Stimulated activated CD8-positive, alpha-beta memory T cell treated with anti-CD3 and anti-CD28 coated beads, Interleukin-12 subunit alpha, Interleukin-12 subunit beta, amount 100 ng/mL, for 4 hours (primary cell): ENCODE measurements around the gene MGMT.

Experiments used
- DNase-seq: peaks from one replicate; pipeline ENCODE4 v3.0.0-alpha.2; 2020; ENCODE audit warnings: low read depth

The MGMT gene

DNA sequence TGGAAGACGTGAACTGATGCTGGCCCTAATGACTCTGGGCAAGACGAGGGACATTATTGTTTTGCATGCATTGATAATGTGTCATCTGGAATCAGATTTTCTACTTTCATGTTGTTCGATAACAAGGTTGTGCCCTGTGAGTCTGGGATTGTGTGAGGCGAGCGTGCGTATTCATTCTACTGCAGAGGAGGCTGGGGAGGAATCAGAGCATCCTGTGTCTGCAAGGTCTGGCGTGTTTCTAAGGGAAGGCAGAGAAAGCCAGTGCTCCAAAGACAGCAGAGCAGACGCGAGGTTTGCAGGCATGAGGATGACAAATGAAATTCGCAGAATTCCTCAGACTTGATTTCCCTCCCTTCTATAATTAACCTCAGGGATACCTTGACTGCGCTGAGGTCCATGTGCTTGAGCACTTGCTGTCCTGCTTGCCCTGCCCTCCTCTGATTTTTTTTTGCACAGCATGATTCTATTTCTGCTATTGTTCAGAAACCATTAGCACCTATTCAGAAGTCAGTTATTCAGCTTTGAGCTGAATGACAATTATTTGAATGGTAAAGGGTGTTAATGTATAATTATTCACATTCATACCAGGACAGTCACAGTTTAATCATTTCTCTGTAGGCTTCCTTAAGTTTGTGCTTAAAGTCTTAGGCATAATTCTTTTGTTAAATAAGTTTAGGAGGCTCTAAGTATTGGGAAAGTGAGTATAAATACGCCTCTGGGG is 263.4 kb downstream of the MGMT start:
- DNase-seq = no peak

DNA sequence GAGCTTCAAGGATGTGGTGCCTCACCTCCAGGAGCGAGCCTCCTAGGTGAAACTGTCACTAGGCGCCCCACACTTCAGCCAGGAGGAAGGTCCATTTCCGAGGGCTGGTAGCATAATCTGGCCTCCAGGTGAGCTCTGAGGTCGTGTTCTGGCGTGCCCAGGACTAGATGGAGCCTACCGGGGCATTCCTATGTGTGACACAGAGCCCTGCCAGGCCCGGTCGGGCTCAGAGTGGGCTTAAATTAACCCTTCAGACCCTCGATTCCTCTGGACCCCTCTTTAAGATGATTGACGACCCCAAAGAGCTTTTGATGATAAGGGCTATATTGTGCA is 263.9 kb downstream of the MGMT start:
- DNase-seq = no peak

DNA sequence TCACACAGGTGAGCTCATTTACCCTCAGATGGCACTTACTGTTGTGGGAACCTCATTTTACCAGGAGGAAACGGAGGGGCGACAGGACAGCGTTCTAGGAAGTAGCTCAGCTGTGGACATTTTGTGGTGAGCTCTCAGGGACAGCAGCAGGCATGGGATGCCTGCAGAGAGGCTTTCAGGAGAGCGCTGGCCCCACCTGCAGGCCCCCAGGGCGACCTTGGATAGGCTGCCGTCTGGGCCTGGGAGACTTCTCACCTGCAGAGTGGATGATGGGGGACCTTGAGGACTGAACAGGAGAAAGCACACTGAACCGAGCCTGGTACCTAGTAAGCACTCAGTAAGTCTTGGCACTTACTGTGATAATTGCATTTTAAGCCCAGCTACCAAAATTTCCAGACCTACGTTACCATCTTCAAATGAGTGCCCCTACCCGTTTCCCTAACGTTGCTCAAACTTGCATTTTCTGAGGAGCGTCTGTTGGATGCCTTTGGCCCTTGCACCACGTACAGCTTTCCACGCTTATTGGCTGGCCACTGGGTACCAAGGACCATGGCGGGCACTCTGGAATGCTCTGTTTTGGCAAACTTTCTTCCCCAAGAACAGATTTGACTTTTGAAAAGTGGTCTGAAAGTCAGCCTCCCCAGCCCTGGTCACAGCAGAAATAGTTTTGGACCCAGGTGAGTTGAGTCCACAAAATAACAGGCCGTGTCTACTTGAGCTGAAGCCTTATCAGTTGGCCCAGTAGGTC is 273.7 kb downstream of the MGMT start:
- DNase-seq = no peak

DNA sequence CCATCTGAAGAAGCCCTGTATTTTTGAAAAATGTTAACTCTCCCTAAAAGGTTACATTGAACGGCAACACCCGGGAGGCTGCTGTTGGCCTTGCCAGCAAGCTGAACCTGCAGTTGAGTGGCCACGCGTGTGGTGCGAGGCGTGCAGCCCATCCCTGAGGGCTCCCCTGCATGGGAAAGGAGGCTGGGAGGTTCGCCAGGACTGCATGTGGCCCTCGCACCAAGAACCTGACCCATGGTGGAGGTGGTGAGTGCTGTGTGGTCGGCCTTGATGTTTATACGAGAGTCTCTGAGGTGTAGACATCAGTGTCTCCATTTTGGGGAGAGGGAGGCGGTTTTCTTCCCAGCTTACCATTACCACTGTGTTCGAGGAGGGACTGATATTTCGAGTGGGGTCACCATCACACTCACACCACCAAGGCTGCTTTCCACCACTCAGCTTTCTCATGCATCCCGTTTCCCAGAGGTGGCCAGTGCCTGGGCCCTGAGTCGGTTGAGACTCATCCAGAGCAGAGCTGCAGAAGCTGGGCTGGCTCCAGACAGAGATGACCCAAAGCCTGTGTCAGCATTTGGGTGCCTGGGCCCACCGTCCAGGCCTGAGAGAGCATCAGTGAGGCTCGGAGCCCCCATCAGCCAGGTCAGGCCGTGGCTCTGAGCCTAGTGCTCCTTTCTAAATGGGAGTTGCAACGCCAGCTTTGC is 274.4 kb downstream of the MGMT start:
- no peak for DNase-seq

DNA sequence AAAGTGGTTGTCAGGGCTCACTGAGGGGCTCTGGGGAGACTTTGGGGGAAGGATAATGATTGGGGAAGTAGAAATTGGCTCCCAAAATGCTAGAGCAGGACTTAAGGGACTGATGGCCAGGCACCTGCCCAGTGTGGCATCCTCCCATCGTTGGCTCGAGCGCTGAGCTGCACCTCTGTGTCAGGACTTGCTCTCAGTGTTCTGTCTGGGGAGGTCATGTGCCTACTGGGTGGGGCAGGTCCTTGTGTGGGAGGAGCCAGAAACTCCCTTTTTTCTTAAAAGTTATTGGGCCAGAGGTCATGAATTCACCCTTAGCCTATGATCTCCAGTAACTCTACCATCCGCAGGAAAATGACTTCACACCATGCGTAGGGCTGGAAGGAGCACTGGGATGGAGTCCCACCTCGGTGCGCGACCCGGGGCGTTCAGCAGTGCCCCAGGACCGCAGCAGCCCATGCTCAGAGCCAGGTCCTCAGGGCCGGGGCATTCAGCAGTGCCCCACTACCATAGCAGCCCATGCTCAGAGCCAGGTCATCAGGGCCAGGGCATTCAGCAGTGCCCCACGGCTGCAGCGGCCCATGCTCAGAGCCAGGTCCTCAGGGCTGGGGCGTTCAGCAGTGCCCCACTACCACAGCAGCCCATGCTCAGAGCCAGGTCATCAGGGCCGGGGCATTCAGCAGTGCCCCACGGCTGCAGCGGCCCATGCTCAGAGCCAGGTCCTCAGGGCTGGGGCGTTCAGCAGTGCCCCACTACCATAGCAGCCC is 275.1 kb downstream of the MGMT start:
- no peak for DNase-seq

DNA sequence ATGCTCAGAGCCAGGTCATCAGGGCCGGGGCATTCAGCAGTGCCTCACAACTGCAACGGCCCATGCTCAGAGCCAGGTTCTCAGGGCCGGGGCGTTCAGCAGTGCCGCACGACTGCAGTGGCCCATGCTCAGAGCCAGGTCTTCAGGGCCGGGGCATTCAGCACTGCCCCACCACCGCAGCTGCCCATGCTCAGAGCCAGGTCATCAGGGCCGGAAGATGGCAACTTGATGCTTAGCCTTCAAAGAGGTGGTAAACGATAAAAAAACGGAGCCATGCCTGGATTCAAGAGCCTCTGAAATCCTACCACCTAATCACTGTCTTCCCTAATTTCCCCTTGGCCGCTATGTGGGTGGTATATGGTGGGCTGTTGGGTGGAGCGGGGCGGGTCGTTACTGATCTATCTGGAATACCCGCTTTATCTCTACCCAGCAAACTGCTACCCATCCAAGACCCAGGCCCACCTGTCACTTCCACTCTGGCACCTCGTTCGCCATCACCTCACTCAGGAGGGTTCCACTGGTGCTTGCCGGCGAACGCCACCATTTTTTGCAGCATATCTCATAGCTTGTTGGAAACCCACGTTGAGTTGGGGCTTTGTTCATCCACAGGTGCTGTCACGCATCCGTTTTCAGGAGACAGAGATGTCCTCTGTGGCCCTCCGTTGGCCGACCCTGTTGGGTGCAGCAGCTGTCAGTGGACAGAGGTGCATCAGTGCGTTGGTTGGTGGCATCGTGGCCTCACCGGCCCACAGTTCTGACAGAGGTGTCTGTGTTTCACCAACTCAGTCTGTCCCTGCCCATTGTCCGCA is 275.9 kb downstream of the MGMT start:
- no peak for DNase-seq

DNA sequence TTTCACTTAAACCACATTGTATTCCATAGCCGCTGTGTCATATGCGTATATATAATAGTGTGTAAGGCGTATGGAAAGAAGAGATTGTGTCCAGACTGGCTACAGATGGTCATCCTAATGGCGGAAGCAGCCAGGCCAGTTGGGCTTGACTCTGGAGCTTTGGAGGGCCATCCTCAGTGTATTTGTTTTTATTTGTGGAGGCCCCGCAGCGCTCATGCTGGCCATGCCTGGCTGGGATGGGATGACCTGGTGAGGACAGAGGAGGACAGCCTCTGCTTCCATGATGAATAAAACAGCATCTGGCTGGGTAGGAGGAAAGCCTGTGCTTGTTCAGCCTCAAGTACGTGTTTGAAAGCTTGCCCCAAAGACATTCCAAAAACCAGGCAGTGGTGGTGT is 276.7 kb downstream of the MGMT start:
- DNase-seq = no peak

DNA sequence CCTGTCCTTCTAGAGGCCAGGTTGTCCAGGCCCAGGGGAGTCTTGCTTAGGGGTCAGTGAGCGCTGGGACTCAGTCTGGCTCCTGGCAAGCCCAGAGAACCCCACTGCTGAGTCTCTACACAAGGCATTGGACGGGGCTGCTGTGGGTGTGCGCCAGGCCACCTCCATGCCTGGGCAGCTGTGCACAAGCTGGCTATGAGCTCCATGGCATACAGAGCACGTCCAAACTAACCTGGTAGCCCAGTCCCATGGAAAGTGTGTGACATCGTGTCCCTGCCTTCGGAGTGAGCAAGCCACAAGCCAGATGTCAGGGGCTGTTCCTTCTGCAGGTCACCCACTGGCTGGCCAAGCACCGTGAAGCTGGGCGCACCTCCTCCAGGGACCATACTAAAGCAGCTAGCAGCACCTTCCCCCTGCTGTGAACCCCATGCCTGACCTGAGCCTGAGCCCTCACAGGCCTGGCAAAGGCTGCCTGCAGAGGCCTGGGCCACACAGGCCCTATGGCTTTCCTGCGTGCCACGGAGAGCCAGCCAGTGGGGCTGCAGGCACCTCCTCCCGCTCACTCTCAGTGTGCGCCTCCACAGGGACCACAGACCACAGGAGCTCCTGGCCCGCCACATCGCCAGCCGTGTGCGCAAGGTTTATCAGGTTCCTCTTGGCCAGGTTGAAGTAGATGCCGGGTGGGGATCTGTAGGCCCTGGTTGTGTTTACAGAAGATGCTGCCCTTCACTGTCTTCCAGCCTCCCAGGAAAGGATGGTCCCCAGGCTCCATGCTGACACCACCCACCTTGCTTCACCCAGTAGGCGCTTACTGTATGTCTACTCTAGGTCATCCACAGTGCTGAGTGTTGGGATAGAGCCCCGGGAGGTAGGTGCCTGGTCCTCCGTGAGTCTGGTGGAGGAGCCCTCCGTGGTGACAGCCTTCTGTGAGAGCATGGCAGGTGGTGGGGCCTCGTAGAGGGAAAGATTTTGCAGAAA is 277.4 kb downstream of the MGMT start:
- no peak for DNase-seq

DNA sequence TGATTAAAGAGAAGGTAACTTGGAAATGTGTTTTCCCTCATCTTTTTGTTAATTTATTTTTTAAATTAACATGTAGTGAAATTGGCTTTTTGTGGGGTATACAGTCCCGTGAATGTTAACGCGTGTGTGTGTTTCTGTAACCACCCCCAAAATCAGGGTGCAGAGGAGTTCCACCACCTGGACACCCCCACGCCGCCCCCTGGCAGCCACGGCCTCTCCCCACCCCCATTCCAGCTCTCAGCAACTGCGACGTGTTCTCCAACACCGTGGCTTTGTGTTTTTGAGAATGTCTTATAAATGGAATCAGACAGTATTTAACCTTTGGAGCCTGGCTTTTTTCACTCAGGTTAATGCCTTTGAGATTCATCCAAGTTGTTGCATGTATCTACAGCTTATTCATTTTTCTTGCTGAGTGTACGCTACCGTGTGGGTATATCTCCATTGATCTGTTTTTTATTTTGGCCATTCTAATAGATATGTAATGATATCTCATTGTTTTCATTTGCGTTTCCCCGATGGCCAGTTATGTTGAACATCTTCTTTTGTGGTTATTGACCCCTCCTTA is 278.2 kb downstream of the MGMT start:
- no peak for DNase-seq

DNA sequence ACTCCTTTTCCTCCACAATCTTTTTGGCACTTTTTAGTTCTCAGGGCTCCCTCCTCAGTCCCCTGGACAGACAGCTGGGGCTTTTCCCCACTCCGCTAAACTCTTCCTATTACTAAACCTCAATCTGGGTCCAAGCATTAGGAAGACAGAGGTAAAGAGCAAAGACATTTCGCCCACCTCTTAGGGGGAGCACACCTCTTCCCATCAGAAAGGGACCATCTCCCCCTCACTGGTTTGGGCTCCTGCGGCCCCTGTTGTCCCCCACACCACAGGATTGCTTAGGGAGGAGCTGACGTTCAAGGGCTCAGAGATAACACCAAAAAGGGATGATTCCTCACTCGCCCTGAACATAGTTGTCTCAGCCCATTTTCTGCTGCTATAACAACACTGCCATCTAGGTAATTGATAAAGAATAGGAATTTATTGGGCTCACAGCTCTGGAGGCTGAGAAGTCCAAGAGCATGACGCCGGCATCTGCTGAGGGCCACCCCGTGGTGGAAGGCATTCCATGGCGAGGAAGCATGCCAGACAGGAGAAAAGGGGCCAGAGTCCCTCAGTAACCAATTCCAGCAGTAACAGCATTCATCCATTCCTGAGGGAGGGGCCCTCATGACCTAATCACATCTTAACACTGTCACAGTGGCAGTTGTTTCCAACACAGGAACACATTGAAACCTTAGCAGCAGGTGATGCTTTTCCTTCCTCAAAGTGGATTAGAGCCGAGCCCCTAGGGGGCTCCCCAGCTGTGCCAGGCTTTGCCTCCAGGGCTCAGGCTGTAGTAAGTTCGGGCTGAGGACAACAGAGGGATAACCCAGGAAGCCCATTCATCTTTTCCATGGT is 287.4 kb downstream of the MGMT start:
- DNase-seq = no peak

DNA sequence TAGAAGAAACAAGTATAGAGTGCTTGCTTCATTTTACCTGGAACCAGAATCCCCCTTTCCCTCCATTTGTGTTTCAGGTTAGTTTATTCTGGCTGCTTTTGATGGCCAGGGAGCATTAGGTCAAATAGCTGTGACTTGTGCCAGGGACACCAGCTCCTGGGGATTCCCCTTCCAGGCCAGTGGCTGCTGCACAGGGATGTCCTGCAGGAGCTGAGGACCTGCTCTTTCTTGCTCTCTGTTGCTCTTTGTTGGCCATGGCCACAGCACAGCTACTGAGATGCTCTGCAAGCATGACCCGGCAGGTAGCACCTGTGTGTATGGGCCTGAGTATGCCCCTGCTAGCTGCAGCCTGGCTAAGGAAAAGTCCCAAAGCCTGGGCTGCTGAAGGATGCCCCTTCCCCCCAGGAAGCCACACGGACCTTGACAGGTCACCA is 288.1 kb downstream of the MGMT start:
- DNase-seq = no peak

DNA sequence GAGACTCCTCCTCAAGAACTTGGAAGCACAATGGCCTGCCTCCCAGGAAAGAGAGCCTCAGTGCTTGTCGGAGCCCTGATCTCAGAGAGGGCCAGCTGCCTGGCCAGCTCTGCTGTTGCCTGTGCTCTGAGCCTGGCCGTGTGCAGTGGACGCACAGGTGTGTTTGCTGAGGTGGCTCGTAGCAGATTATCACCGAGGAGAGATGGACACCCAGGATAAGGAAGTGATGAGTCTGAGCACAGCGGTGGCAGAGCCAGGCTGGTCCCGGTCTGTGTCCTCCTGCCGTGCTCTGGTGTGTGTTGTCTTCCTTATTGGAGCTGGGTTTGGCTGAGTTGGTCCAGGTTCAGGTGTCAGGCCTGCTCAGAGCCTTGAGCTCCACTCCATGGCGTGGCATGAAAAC is 288.6 kb downstream of the MGMT start:
- DNase-seq = no peak

DNA sequence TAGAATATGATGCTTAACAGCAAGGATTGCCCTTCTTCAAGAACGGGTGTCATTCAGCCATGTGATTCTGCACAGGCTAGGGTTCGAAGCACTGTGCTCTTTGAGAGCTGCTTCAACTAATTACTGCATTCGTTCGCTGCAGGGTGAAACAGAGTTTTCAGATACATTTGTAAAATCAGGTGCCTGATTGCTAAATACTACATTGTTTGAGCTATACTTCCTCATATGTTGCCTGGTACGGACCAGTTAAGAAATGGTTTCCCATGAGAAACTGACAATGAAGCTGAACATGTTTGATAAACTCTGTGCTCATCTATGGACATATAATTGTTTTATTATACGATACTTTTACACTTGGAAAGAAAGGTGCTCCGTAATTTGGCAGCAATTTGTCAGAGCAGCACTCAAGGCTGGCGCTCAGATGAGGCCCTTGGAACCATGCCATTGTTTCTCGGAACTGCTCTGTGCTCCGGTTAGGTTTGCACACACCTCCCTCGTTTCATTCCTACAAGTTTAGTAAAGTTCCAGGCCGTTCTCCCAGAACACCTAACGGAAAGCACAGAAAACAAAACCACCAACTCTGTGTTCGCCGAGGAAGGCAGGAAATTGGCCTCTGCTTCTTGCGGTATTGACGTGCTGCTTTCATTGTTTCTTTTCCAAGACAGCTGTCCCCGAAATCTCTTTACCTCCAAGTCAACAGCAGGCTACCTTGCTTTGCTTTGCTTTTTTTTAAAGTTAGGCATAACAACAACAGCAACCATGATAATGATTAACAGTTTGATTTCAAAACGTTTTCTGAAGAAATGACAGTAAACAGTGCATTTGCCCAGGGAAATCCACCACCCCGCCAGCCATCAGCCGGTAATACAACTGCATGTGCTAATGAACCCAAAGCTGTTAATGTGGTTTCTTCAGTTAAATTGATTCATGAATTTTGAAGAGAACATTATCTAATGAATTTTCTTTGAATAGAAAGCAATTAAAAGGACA is 290.2 kb downstream of the MGMT start:
- no peak for DNase-seq

DNA sequence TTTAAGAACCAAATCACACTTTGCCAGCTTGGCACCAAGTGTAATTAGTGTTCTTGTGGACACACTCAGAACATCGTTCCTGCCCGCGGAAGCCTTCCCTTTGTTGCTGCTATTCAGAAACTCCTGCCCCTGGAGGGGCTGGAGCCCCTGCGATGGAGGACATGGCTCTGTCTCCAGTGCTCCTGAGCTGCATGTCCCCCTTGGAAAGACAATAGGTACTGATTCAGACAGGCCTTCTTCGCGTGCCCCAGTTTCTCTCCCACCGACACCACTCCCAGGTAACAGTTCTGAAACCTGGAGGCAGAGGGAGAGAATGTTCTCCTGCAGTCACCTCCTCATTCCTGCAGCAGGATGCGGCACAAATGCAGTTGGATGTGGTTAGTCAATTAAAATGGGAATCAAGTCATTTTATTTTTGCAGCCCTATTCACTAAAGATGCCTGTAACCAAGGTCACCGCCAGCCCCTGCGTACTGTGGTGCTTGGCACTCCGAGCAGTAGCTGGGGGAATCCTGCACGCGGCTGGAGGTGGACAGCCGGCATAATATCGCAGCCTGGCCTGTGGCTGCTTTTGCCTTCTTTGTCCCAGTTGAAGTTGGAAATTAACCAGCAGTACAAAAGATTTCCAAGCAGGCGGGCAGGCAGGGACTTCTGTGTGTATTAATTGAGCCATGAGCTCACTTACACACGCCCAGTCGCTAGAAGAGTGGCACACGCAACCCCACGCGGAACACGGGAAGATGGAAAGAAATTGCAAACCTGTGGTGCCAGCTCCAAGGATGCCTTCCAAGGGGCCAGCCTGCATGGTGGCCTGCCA is 291.4 kb downstream of the MGMT start:
- DNase-seq = no peak

DNA sequence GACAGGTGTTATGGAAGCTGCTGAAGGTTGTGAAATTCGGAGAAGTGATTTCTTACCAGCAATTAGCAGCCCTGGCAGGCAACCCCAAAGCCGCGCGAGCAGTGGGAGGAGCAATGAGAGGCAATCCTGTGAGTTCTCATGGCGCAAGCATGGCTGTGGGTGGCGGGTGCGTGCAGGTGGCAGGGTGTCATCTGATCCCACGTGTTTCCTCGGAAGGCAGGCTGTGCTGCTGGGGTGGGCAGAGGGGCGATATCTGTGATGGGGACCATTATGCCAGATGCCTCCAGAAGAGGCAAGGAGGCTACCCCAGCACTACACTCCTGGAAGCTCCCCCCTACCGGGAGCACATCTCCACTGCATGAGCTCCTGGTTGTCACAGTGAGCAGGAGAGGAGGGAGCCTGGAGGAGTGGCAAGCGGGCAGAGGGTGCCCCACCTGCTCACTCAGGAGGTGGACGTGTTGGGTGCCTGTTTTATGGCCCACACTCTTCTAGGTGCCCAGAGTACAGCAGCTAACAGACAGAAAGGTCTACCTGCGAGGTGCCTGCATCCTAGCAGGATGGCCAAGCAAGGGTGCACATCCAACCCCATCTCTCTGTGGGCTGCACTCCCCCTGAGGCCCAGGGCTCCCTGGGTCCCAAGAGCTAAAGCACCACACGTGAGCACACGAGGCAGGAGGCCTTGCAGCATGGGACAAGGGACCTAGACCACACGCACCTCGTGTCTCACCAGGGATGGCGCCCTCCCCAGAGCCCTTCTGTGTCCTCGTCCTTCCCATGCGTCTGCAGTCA is 292.4 kb downstream of the MGMT start:
- no peak for DNase-seq

DNA sequence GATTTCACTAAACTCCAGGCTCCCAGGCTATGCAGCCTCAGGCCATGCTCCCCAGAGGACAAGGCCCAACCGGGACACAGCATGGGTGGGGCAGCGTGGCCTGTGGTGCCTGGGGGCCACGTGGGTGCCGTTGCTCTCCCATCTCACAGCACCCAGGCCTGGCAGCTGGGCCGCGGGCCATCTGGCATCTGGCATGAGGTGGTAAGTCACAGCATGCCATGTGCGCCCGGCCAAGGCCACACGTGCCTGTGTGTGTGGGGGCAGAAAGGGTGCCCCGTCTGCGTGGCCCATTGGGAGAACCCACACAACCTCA is 292.9 kb downstream of the MGMT start:
- DNase-seq = no peak
